Neural progenitor cell (in vitro differentiated cells): ENCODE results near the gene PRRC2A. TPM values are rescaled to one million over a fixed set of nuclear protein-coding genes. Genes with fewer than 3 reads are reported as not detected.

Experiments
- DNase-seq: peaks from one replicate; pipeline ENCODE4 v3.0.0-alpha.2; 2016; ENCODE audit warnings: low spot score
- H2AFZ ChIP-seq: fragments of 200-600 bp; sonication (generic); replicated peaks from 2 replicates; pipeline ENCODE4 v1.6.1; 2016; ENCODE audit warnings: antibody characterized with exemption
- H3F3A ChIP-seq: fragments of 200-600 bp; sonication (generic); 2 replicates; pipeline ENCODE4 v1.6.1; 2016; ENCODE audit warnings: antibody characterized with exemption, low read depth
- H3K27ac ChIP-seq: fragments of 200-600 bp; sonication (generic); 2 replicates; pipeline ENCODE4 v1.5.1; 2016; ENCODE audit warnings: mild to moderate bottlenecking
- H3K27me3 ChIP-seq: fragments of 200-600 bp; sonication (generic); 2 replicates; pipeline ENCODE4 v1.6.1; 2016; ENCODE audit warnings: mild to moderate bottlenecking, moderate library complexity
- H3K36me3 ChIP-seq: fragments of 200-600 bp; sonication (generic); 2 replicates; pipeline ENCODE4 v1.5.1; 2016
- H3K4me1 ChIP-seq: fragments of 200-600 bp; sonication (generic); 2 replicates; pipeline ENCODE4 v1.6.1; 2016; ENCODE audit warnings: mixed run types
- H3K4me2 ChIP-seq: fragments of 200-600 bp; sonication (generic); 2 replicates; pipeline ENCODE4 v1.6.1; 2016
- H3K4me3 ChIP-seq: fragments of 200-600 bp; sonication (generic); 2 replicates; pipeline ENCODE4 v1.5.1; 2016
- H3K79me2 ChIP-seq: fragments of 200-600 bp; sonication (generic); 2 replicates; pipeline ENCODE4 v1.6.1; 2016; ENCODE audit warnings: low read depth
- H3K9ac ChIP-seq: fragments of 200-600 bp; sonication (generic); 2 replicates; pipeline ENCODE4 v1.6.1; 2016
- H3K9me3 ChIP-seq: fragments of 200-600 bp; sonication (generic); 2 replicates; pipeline ENCODE4 v1.5.1; 2016; ENCODE audit warnings: low read depth
- H4K20me1 ChIP-seq: fragments of 200-600 bp; sonication (generic); 2 replicates; pipeline ENCODE4 v1.6.1; 2016; ENCODE audit warnings: low read depth
- H3K27ac Mint-ChIP-seq: 3 replicates; pipeline ENCODE4 v1.8.0; 2021; ENCODE audit warnings: mixed read lengths
- H3K27me3 Mint-ChIP-seq: 2 replicates; pipeline ENCODE4 v1.8.0; 2022; ENCODE audit warnings: low read depth, mild to moderate bottlenecking, inconsistent platforms, moderate library complexity, mixed read lengths; ENCODE audit not compliant: insufficient read depth
- H3K36me3 Mint-ChIP-seq: 3 replicates; pipeline ENCODE4 v1.8.0; 2021; ENCODE audit warnings: mixed read lengths
- H3K4me1 Mint-ChIP-seq: 3 replicates; pipeline ENCODE4 v1.8.0; 2021; ENCODE audit warnings: mixed read lengths
- H3K4me3 Mint-ChIP-seq: 3 replicates; pipeline ENCODE4 v1.8.0; 2021; ENCODE audit warnings: mild to moderate bottlenecking, moderate library complexity, mixed read lengths
- H3K9me3 Mint-ChIP-seq: 3 replicates; pipeline ENCODE4 v1.8.0; 2020; ENCODE audit warnings: mixed read lengths
- CTCF ChIP-seq: fragments of 200-600 bp; sonication (generic); IDR thresholded peaks from 2 replicates; pipeline ENCODE4 v1.5.1; 2017; ENCODE audit warnings: antibody characterized with exemption, mild to moderate bottlenecking
- EZH2 ChIP-seq: fragments of 200-600 bp; sonication (generic); IDR thresholded peaks from 2 replicates; pipeline ENCODE4 v1.6.1; 2017; ENCODE audit warnings: antibody characterized with exemption, mild to moderate bottlenecking, moderate library complexity
- EZH2phosphoT487 ChIP-seq: fragments of 200-600 bp; sonication (generic); IDR thresholded peaks from 2 replicates; pipeline ENCODE4 v1.6.1; 2017; ENCODE audit warnings: antibody characterized with exemption
- total RNA-seq: library from RNA; depleted of rRNA; stranded (reverse); fragments of >200 nt; gene quantifications from 2 replicates; pipeline ENCODE4 v1.2.3, GENCODE V29; 2015; ENCODE audit warnings: low replicate concordance

The PRRC2A gene
- total RNA-seq, 1 donor from 2014 or later = 55.5 TPM

GRCh38 chr6:31632279-31632946 is 11.9 kb downstream of the PRRC2A start:
- Histone ChIP-seq H3K4me3 (no peak overlapping the region), H3K79me2 (peaks cover 49% of the 10 kb centered on the region), H3K27ac (peak overlapping the region; percentile 77), H3K4me2 (no peak overlapping the region), H3K9me3 (no peaks in the 10 kb centered on the region), H3K36me3 (peaks cover 11% of the 10 kb centered on the region), H2AFZ (no peak overlapping the region), H3K9ac (peak overlapping the region; percentile 1), H3K27me3 (no peaks in the 10 kb centered on the region), H4K20me1 (peaks cover 88% of the 10 kb centered on the region), H3K4me1 (no peaks in the 10 kb centered on the region), H3F3A (peaks cover 71% of the 10 kb centered on the region)
- TF ChIP-seq EZH2 (no peak), EZH2phosphoT487 (no peak), CTCF (no peak)
- peaks cover 56% of the 10 kb centered on the region for H3K36me3 Mint-ChIP-seq
- H3K4me3 Mint-ChIP-seq = peak overlapping the region; percentile 43
- H3K27ac Mint-ChIP-seq = no peak overlapping the region
- no peak for DNase-seq
- H3K27me3 Mint-ChIP-seq = peaks cover 8% of the 10 kb centered on the region
- H3K9me3 Mint-ChIP-seq = no peaks in the 10 kb centered on the region
- peaks cover 2% of the 10 kb centered on the region for H3K4me1 Mint-ChIP-seq

GRCh38 chr6:31633447-31633846 is 12.9 kb downstream of the PRRC2A start:
- peaks cover 51% of the 10 kb centered on the region for H3K36me3 Mint-ChIP-seq
- no peak overlapping the region for H2AFZ ChIP-seq

GRCh38 chr6:31634131-31634530 is 13.6 kb downstream of the PRRC2A start:
- peak overlapping the region; percentile 20 for H3K4me3 Mint-ChIP-seq
- Histone ChIP-seq H3K79me2 (peaks cover 32% of the 10 kb centered on the region), H3K27ac (peak overlapping the region; percentile 17), H3K27me3 (no peaks in the 10 kb centered on the region), H4K20me1 (peaks cover 72% of the 10 kb centered on the region), H3K4me1 (no peaks in the 10 kb centered on the region), H3K9ac (no peak overlapping the region), H3K4me2 (no peak overlapping the region), H3K36me3 (peaks cover 4% of the 10 kb centered on the region), H3K4me3 (no peak overlapping the region), H2AFZ (no peak overlapping the region), H3K9me3 (no peaks in the 10 kb centered on the region), H3F3A (peaks cover 83% of the 10 kb centered on the region)
- DNase-seq = no peak
- H3K36me3 Mint-ChIP-seq = peaks cover 51% of the 10 kb centered on the region
- peaks cover 8% of the 10 kb centered on the region for H3K27me3 Mint-ChIP-seq
- H3K4me1 Mint-ChIP-seq = peaks cover 2% of the 10 kb centered on the region
- H3K27ac Mint-ChIP-seq = peak overlapping the region; percentile 67
- no peak for TF ChIP-seq EZH2phosphoT487
- TF ChIP-seq EZH2 = no peak
- TF ChIP-seq CTCF = no peak
- H3K9me3 Mint-ChIP-seq = no peaks in the 10 kb centered on the region

More at GRCh38 chr6:31633447-31633846, 12.9 kb downstream of the PRRC2A start:
- Histone ChIP-seq H3K4me2 (no peak overlapping the region), H3K4me3 (no peak overlapping the region), H3K27me3 (no peaks in the 10 kb centered on the region), H3K36me3 (peaks cover 10% of the 10 kb centered on the region), H3K9me3 (no peaks in the 10 kb centered on the region), H3K79me2 (peaks cover 39% of the 10 kb centered on the region), H3K27ac (peak overlapping the region; percentile 13), H4K20me1 (peaks cover 78% of the 10 kb centered on the region), H3K4me1 (no peaks in the 10 kb centered on the region), H3F3A (peaks cover 80% of the 10 kb centered on the region), H3K9ac (no peak overlapping the region)
- DNase-seq = no peak
- TF ChIP-seq EZH2phosphoT487 (no peak), CTCF (no peak), EZH2 (no peak)
- peaks cover 2% of the 10 kb centered on the region for H3K4me1 Mint-ChIP-seq
- H3K4me3 Mint-ChIP-seq = peak overlapping the region; percentile 38
- H3K27me3 Mint-ChIP-seq = peaks cover 8% of the 10 kb centered on the region
- H3K9me3 Mint-ChIP-seq = no peaks in the 10 kb centered on the region
- H3K27ac Mint-ChIP-seq = no peak overlapping the region
